GM23248 (cell line): ENCODE measurements around the gene DRP2.
"Not testable (repeated sequence)": the region's sequence is repeated elsewhere in the genome, so short reads cannot be mapped to it uniquely, and the experiment has no call there.

Experiments
- EZH2 ChIP-seq: fragments of 200-600 bp; sonication (generic); IDR thresholded peaks from 2 replicates; pipeline ENCODE4 v1.6.1; 2018; ENCODE audit warnings: antibody characterized with exemption, mild to moderate bottlenecking; ENCODE audit not compliant: insufficient read depth, poor library complexity, severe bottlenecking
- EZH2phosphoT487 ChIP-seq: fragments of 200-600 bp; sonication (generic); IDR thresholded peaks from 2 replicates; pipeline ENCODE4 v1.6.1; 2018; ENCODE audit warnings: antibody characterized with exemption, moderate library complexity, mild to moderate bottlenecking, low read depth; ENCODE audit not compliant: insufficient read depth

- TF ChIP-seq EZH2phosphoT487, EZH2: not testable (repeated sequence)
Observed at GRCh38 chrX:101295603-101296002, 76.0 kb downstream of the DRP2 start.
